SU-DHL-6 (cell line): ENCODE measurements around the gene OAT.

Experiments
- H2AFZ ChIP-seq: fragments of 200-600 bp; sonication (generic); 2 replicates; pipeline ENCODE4 v1.6.1; 2014; ENCODE audit warnings: low read depth, mild to moderate bottlenecking, moderate library complexity, mixed read lengths, antibody characterized with exemption, low read length; ENCODE audit not compliant: severe bottlenecking
- H3F3A ChIP-seq: fragments of 200-600 bp; shearing (Covaris generic); 2 replicates; pipeline ENCODE4 v1.6.0; 2016; ENCODE audit warnings: antibody characterized with exemption, mild to moderate bottlenecking; ENCODE audit not compliant: insufficient read depth
- H3K27ac ChIP-seq: fragments of 200-600 bp; sonication (generic); 2 replicates; pipeline ENCODE4 v1.5.1; 2016; ENCODE audit warnings: low read depth, mild to moderate bottlenecking, low read length, moderate library complexity, mixed read lengths
- H3K27me3 ChIP-seq: fragments of 200-600 bp; sonication (generic), shearing (Covaris generic); 2 replicates; pipeline ENCODE4 v1.6.0; 2014; ENCODE audit warnings: mild to moderate bottlenecking, low read length
- H3K36me3 ChIP-seq: fragments of 200-600 bp; sonication (generic); 2 replicates; pipeline ENCODE4 v1.6.1; 2014; ENCODE audit warnings: mild to moderate bottlenecking, low read length, mixed read lengths
- H3K4me2 ChIP-seq: fragments of 300-600, 200-600 bp; shearing (Covaris generic), sonication (generic); 2 replicates; pipeline ENCODE4 v1.6.0; 2014; ENCODE audit warnings: low read length, low read depth, mild to moderate bottlenecking; ENCODE audit not compliant: poor library complexity, severe bottlenecking
- H3K4me3 ChIP-seq: fragments of 200-600 bp; sonication (generic); 2 replicates; pipeline ENCODE4 v1.5.1; 2014; ENCODE audit warnings: antibody characterized with exemption, low read length, mild to moderate bottlenecking, mixed read lengths; ENCODE audit not compliant: insufficient read depth, poor library complexity, severe bottlenecking
- H3K79me2 ChIP-seq: fragments of 200-600 bp; sonication (generic); 2 replicates; pipeline ENCODE4 v1.6.1; 2014; ENCODE audit warnings: mild to moderate bottlenecking, low read length, moderate library complexity; ENCODE audit not compliant: insufficient read depth
- H3K9ac ChIP-seq: fragments of 200-600 bp; sonication (generic); 2 replicates; pipeline ENCODE4 v1.7.0; 2014; ENCODE audit warnings: mild to moderate bottlenecking, low read length
- H3K9me2 ChIP-seq: fragments of 200-600 bp; sonication (generic); replicated peaks from 2 replicates; pipeline ENCODE4 v1.6.1; 2014; ENCODE audit warnings: low read length; ENCODE audit not compliant: insufficient read depth
- H3K9me3 ChIP-seq: fragments of 200-600 bp; sonication (generic); 2 replicates; pipeline ENCODE4 v1.6.1; 2014; ENCODE audit warnings: low read length, mixed read lengths; ENCODE audit not compliant: insufficient read depth
- H4K20me1 ChIP-seq: fragments of 200-600 bp; sonication (generic); 2 replicates; pipeline ENCODE4 v1.6.1; 2014; ENCODE audit warnings: low read depth, mild to moderate bottlenecking, antibody characterized with exemption, low read length, moderate library complexity, mixed read lengths
- CTCF ChIP-seq: fragments of 200-600 bp; sonication (generic); IDR thresholded peaks from one replicate; pipeline ENCODE4 v1.5.1; 2017; ENCODE audit warnings: antibody characterized with exemption, mild to moderate bottlenecking, low read length, moderate library complexity; ENCODE audit not compliant: insufficient read depth, poor library complexity, severe bottlenecking
- EZH2phosphoT487 ChIP-seq: fragments of 200-600 bp; sonication (generic), shearing (Covaris generic); conservative IDR thresholded peaks from 2 replicates; pipeline ENCODE4 v1.6.1; 2018; ENCODE audit warnings: mild to moderate bottlenecking, antibody characterized with exemption, low read length, moderate library complexity, mixed read lengths

The OAT gene

GRCh38 chr10:124376411-124376810, 42.3 kb downstream of the OAT start:
- no peaks in the 10 kb centered on the region for H3K36me3 ChIP-seq
- H3K4me2 ChIP-seq = no peak overlapping the region
- TF ChIP-seq EZH2phosphoT487 = no peak
- no peak for TF ChIP-seq CTCF
- H2AFZ ChIP-seq = no peak overlapping the region
- no peaks in the 10 kb centered on the region for H3K9me2 ChIP-seq
- H3K27me3 ChIP-seq = no peaks in the 10 kb centered on the region
- no peaks in the 10 kb centered on the region for H3K9me3 ChIP-seq
- no peaks in the 10 kb centered on the region for H3K79me2 ChIP-seq
- no peaks in the 10 kb centered on the region for H3F3A ChIP-seq
- no peak overlapping the region for H3K9ac ChIP-seq
- no peak overlapping the region for H3K4me3 ChIP-seq
- H4K20me1 ChIP-seq = no peaks in the 10 kb centered on the region
- H3K27ac ChIP-seq = no peak overlapping the region

GRCh38 chr10:124375691-124376090, 43.0 kb downstream of the OAT start:
- H3K9me3 ChIP-seq = no peaks in the 10 kb centered on the region
- no peaks in the 10 kb centered on the region for H3K27me3 ChIP-seq
- no peak overlapping the region for H3K4me3 ChIP-seq
- H3K79me2 ChIP-seq = no peaks in the 10 kb centered on the region
- no peaks in the 10 kb centered on the region for H3F3A ChIP-seq
- no peak overlapping the region for H3K27ac ChIP-seq
- no peak overlapping the region for H3K4me2 ChIP-seq
- H2AFZ ChIP-seq = no peak overlapping the region
- TF ChIP-seq CTCF (no peak), EZH2phosphoT487 (no peak)
- no peaks in the 10 kb centered on the region for H4K20me1 ChIP-seq
- no peaks in the 10 kb centered on the region for H3K36me3 ChIP-seq
- H3K9me2 ChIP-seq = no peaks in the 10 kb centered on the region
- H3K9ac ChIP-seq = no peak overlapping the region

GRCh38 chr10:124375353-124375614, 43.4 kb downstream of the OAT start:
- Histone ChIP-seq H3K79me2 (no peaks in the 10 kb centered on the region), H3K9me2 (no peaks in the 10 kb centered on the region), H4K20me1 (no peaks in the 10 kb centered on the region), H3K27ac (no peak overlapping the region), H3K9ac (no peak overlapping the region), H2AFZ (no peak overlapping the region), H3F3A (no peaks in the 10 kb centered on the region), H3K4me2 (no peak overlapping the region), H3K36me3 (no peaks in the 10 kb centered on the region), H3K9me3 (no peaks in the 10 kb centered on the region), H3K4me3 (no peak overlapping the region), H3K27me3 (no peaks in the 10 kb centered on the region)
- TF ChIP-seq CTCF (no peak), EZH2phosphoT487 (no peak)
